HepG2 (cell line): Measurements from ENCODE around the gene DHX29. TPM values are rescaled to one million over a fixed set of nuclear protein-coding genes. Genes with fewer than 3 reads are reported as not detected.

ENCODE experiments used
- CSRNP1 ChIP-seq: sonication (generic); formaldehyde crosslinking; IDR thresholded peaks from 2 replicates; pipeline ENCODE4 v1.8.1; 2023; ENCODE audit warnings: mild to moderate bottlenecking, missing genetic modification reagents
- POGK ChIP-seq: sonication (generic); formaldehyde crosslinking; conservative IDR thresholded peaks from 2 replicates; pipeline ENCODE4 v1.8.0; 2022; ENCODE audit warnings: mild to moderate bottlenecking, moderate library complexity, missing genetic modification reagents
- TMF1 ChIP-seq: sonication (generic); formaldehyde crosslinking; IDR thresholded peaks from 2 replicates; pipeline ENCODE4 v1.8.1; 2022; ENCODE audit warnings: low read depth, missing genetic modification reagents
- ZNF749 ChIP-seq: sonication (generic); formaldehyde crosslinking; IDR thresholded peaks from 2 replicates; pipeline ENCODE4 v1.8.0; 2022; ENCODE audit warnings: mild to moderate bottlenecking, missing genetic modification reagents, moderate library complexity, borderline replicate concordance
- ZNF777 ChIP-seq: sonication (generic); formaldehyde crosslinking; IDR thresholded peaks from 2 replicates; pipeline ENCODE4 v1.4.0; 2020; ENCODE audit warnings: missing genetic modification reagents
- polyA plus RNA-seq, 8 experiments: library from polyadenylated mRNA; depleted of rRNA in 3 of 8; stranded (reverse) in 7 of 8; unstranded in 1 of 8; fragments of >200 nt; fragmentation: Illumina TruSeq in 4 of 8; extraction: Trizol in 4 of 8; gene quantifications; 2 replicates each; pipeline versions ENCODE4 v1.2.1 to v1.2.3, GENCODE V29; 2011 to 2016; ENCODE audit warnings: low read depth in 4 of 8, missing spikeins in 1 of 8, mixed read lengths in 1 of 8; ENCODE audit not compliant: insufficient read depth in 1 of 8
- total RNA-seq, 5 experiments: library from RNA; depleted of rRNA; stranded (reverse); fragments of >200 nt; fragmentation: Illumina TruSeq; extraction: Trizol; gene quantifications; 2 replicates each; pipeline ENCODE4 v1.2.3, GENCODE V29; 2016; ENCODE audit warnings: low read depth in 1 of 5

Gene DHX29
- total and polyA plus RNA-seq, 2 of the 13 experiments (the other 11 are each of a cell fraction or from before 2014, with no cell fraction given) = 1.9 to 22.0 TPM

GRCh38 chr5:55226934-55227663, 80.4 kb downstream of the DHX29 start, which contains the start of gene MCIDAS (continued):
- TF ChIP-seq CSRNP1 (CRISPR knock-in tag) = peak; percentile 13; the same call in 1 of the 2 replicates
- 0 out of 2 replicates have a peak, but pooled peaks have one; percentile 7 for TF ChIP-seq POGK (CRISPR knock-in tag)
- TF ChIP-seq ZNF777 (CRISPR knock-in tag) = peak; percentile 99
- TF ChIP-seq ZNF749 (CRISPR knock-in tag) = no peak
- TF ChIP-seq TMF1 (CRISPR knock-in tag) = peak; percentile 10; the same call in 1 of the 2 replicates
